ENCODE measurements around the gene AGL.

Gene AGL

DNA sequence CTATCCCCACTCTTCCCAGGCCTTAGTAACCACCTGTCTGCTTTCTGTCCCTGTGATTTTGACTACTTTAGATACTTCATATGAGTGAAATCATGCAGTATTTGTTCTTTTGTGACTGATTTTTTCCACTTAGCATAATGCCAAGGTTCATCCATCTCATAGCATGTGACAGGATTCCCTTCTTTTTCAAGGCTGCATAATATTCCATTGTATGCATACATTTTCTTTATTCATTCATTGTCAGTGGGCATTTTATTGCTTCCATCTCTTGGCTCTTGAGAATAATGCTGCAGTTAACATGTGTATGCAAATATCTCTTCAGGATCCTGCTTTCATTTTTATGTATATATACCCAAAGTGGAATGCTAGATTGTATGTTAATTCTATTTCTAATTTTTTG lies 56.4 kb downstream of the AGL start:
- DNase-seq, result no peak
- Mint-ChIP-seq H3K4me1 (no peaks in the 10 kb centered on the region), H3K27me3 (ENCODE audit: low read depth, poor library complexity) (no peaks in the 10 kb centered on the region), H3K9me3 (peaks cover 27% of the 10 kb centered on the region), H3K36me3 (ENCODE audit: low read depth) (peaks cover 74% of the 10 kb centered on the region), H3K27ac (no peak overlapping the region), H3K4me3 (no peak overlapping the region)
- TF ChIP-seq, protein P1, sequence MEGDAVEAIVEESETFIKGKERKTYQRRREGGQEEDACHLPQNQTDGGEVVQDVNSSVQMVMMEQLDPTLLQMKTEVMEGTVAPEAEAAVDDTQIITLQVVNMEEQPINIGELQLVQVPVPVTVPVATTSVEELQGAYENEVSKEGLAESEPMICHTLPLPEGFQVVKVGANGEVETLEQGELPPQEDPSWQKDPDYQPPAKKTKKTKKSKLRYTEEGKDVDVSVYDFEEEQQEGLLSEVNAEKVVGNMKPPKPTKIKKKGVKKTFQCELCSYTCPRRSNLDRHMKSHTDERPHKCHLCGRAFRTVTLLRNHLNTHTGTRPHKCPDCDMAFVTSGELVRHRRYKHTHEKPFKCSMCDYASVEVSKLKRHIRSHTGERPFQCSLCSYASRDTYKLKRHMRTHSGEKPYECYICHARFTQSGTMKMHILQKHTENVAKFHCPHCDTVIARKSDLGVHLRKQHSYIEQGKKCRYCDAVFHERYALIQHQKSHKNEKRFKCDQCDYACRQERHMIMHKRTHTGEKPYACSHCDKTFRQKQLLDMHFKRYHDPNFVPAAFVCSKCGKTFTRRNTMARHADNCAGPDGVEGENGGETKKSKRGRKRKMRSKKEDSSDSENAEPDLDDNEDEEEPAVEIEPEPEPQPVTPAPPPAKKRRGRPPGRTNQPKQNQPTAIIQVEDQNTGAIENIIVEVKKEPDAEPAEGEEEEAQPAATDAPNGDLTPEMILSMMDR (IDR thresholded peaks at IDR 0.05), result no peak

DNA sequence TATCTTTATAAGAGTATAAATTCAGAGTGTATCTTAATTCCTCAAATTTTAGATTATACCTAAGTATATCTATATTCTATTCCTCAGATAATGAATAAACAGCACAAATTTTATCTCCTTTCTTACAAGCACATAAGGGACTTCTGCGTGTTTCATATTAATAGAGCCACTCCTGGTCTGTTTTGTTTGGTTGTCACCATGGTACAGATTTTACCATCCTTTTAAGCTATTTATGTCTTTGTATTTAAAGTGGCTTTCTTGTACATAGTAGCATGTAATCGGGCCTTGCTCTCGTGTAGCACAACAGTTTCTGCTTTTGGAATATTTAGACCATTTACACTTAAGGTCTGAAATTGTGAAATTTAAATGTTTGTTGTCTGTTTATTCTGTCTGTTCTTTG lies 67.1 kb downstream of the AGL start:
- TF ChIP-seq, protein P1 (IDR thresholded peaks at IDR 0.05), result no peak
- H3K27me3 Mint-ChIP-seq (ENCODE audit: low read depth, poor library complexity), result no peaks in the 10 kb centered on the region
- no peak for DNase-seq
- H3K27ac Mint-ChIP-seq, result no peak overlapping the region
- no peak overlapping the region for H3K4me3 Mint-ChIP-seq
- H3K9me3 Mint-ChIP-seq, result no peaks in the 10 kb centered on the region
- no peaks in the 10 kb centered on the region for H3K4me1 Mint-ChIP-seq
- H3K36me3 Mint-ChIP-seq (ENCODE audit: low read depth), result peaks cover 19% of the 10 kb centered on the region

DNA sequence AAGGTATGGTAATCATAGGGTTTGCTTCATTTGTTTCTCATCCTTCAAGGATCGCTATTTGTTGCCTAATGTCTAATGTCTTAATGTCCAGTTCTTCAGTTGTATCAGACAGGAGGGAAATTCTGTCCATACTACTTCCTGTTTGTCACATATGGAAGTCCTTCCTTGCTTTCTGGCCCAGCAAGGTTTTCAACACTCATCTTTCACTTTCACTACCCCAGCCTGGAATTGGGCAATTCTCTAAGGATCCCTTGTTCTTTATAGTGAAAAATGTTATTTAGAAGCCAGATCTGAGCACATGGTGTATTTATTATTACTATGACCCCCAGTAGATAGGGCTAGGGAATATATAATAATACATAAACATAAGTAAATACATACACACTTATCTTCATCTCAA lies 69.1 kb downstream of the AGL start:
- TF ChIP-seq, protein P1 (IDR thresholded peaks at IDR 0.05), result no peak
- H3K36me3 Mint-ChIP-seq (ENCODE audit: low read depth), result peaks cover 19% of the 10 kb centered on the region
- H3K27me3 Mint-ChIP-seq (ENCODE audit: low read depth, poor library complexity), result no peaks in the 10 kb centered on the region
- H3K4me3 Mint-ChIP-seq, result no peak overlapping the region
- no peaks in the 10 kb centered on the region for H3K9me3 Mint-ChIP-seq
- no peaks in the 10 kb centered on the region for H3K4me1 Mint-ChIP-seq
- no peak for DNase-seq
- peak overlapping the region; percentile 14 for H3K27ac Mint-ChIP-seq

DNA sequence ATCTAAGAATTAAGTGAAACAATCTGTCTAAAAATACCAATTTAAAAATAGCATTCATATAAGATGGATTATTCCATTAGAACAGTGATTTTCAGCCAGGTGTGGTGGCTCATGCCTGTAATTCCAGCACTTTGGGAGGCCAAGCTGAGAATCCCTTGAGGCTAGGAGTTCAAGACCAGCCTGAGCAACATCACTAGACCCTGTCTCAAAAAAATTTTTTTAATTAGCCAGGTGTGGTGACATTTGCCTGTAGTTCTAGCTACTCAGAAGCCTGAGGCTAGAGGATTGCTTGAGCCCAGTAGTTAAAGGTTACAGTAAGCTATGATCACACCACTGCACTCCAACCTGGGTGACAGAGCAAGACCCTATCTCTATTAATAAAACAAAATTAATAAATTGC lies 84.6 kb downstream of the AGL start:
- peaks cover 8% of the 10 kb centered on the region for H3K27me3 Mint-ChIP-seq (ENCODE audit: low read depth, poor library complexity)
- H3K36me3 Mint-ChIP-seq (ENCODE audit: low read depth), result no peaks in the 10 kb centered on the region
- no peak overlapping the region for H3K4me3 Mint-ChIP-seq
- no peak overlapping the region for H3K27ac Mint-ChIP-seq
- no peak for DNase-seq
- TF ChIP-seq, protein P1 (IDR thresholded peaks at IDR 0.05), result no peak
- no peaks in the 10 kb centered on the region for H3K9me3 Mint-ChIP-seq
- H3K4me1 Mint-ChIP-seq, result no peaks in the 10 kb centered on the region

DNA sequence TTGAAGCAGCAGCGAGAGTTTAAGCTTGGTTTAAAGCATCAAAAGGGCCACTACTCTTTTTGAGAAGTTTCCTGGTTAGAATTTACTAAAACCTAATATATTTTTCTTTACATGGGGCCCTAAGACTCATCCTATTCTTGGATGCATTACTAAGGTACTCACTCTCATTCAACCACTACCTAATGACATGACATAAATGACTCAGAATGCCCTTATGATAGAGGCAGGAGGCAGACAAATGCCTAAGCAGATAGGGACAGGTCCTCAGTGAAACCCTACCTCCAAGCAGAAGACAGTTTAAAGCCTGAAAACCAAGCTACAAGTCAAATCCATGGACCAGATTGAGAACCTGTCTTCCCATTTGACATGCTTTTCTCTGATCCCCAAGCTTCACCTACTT lies 85.4 kb downstream of the AGL start:
- Mint-ChIP-seq H3K27ac (no peak overlapping the region), H3K9me3 (no peaks in the 10 kb centered on the region), H3K36me3 (ENCODE audit: low read depth) (no peaks in the 10 kb centered on the region), H3K4me1 (no peaks in the 10 kb centered on the region), H3K27me3 (ENCODE audit: low read depth, poor library complexity) (peaks cover 6% of the 10 kb centered on the region), H3K4me3 (no peak overlapping the region)
- no peak for DNase-seq
- TF ChIP-seq, protein P1 (IDR thresholded peaks at IDR 0.05), result no peak

DNA sequence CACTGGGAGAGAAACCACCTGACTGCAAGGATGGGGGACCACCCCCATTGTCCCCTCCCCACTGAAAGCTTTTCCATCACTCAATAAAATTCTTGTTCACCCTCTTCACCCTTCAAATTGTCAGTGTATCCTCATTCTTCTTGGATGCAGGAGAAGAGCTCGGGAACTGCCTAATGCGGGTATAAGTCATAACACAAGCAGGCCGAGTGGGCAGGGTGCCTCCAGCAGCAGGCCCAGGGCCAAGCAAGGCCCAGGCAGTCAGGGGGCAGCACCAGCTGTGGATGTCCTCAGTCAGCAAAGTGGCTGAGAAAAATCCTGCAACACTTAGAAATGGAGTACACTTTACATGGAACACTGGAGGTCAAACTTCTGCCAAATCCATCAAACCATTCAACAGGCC lies 85.9 kb downstream of the AGL start:
- Mint-ChIP-seq H3K4me1 (no peaks in the 10 kb centered on the region), H3K27ac (no peak overlapping the region), H3K9me3 (no peaks in the 10 kb centered on the region)

More for the DNA sequence above, 85.9 kb downstream of the AGL start:
- DNase-seq, result no peak
- no peaks in the 10 kb centered on the region for H3K36me3 Mint-ChIP-seq (ENCODE audit: low read depth)
- H3K4me3 Mint-ChIP-seq, result no peak overlapping the region
- TF ChIP-seq, protein P1 (IDR thresholded peaks at IDR 0.05), result no peak
- H3K27me3 Mint-ChIP-seq (ENCODE audit: low read depth, poor library complexity), result peaks cover 6% of the 10 kb centered on the region

Data from nephron progenitor cell (in vitro differentiated cells).